Keratinocyte (primary cell): Measurements from ENCODE around the gene PAIP1. TPM values are rescaled to one million over a fixed set of nuclear protein-coding genes. Genes with fewer than 3 reads are reported as not detected.

Experiments
- DNase-seq: peaks from one replicate; pipeline ENCODE4 v3.0.0-alpha.2; 2011; ENCODE audit warnings: low read depth, missing footprints, low spot score
- FAIRE-seq: peaks from 2 replicates; lab custom pipeline; 2011; peaks lifted over from hg19 to GRCh38; lab: Jason Lieb, UNC
- H2AFZ ChIP-seq: 2 replicates; pipeline ENCODE4 v1.6.0; 2012; ENCODE audit warnings: low read length, control low read depth, inconsistent platforms; ENCODE audit not compliant: control insufficient read depth
- H3K27ac ChIP-seq: 2 replicates; pipeline ENCODE4 v1.5.1; 2011; ENCODE audit warnings: low read length; ENCODE audit not compliant: control insufficient read depth, insufficient read depth
- H3K27me3 ChIP-seq: 3 replicates; pipeline ENCODE4 v1.6.0; 2011; ENCODE audit warnings: low read length; ENCODE audit not compliant: control insufficient read depth, insufficient read depth; ENCODE audit errors: extremely low read depth
- H3K36me3 ChIP-seq, 2 experiments: 2 replicates in 1 of 2; 3 replicates in 1 of 2; pipeline ENCODE4 v1.5.1; 2011; ENCODE audit warnings: low read length in 2 of 2, mild to moderate bottlenecking in 1 of 2; ENCODE audit not compliant: control insufficient read depth in 2 of 2, insufficient read depth in 2 of 2; ENCODE audit errors: extremely low read depth in 1 of 2
- H3K4me1 ChIP-seq: 3 replicates; pipeline ENCODE4 v1.5.1; 2011; ENCODE audit warnings: low read length; ENCODE audit not compliant: control insufficient read depth, insufficient read depth; ENCODE audit errors: extremely low read depth
- H3K4me2 ChIP-seq: 3 replicates; pipeline ENCODE4 v1.6.0; 2011; ENCODE audit warnings: low read depth, low read length; ENCODE audit not compliant: control insufficient read depth, insufficient read depth; ENCODE audit errors: extremely low read depth
- H3K4me3 ChIP-seq, 3 experiments: fragments of 200-600 bp in 1 of 3; sonication (generic) in 1 of 3; 2 replicates in 2 of 3; 3 replicates in 1 of 3; pipeline ENCODE4 v1.5.1; 2011 to 2016; ENCODE audit warnings: low read length in 3 of 3, mild to moderate bottlenecking in 3 of 3, control low read depth in 2 of 3, inconsistent platforms in 1 of 3, low read depth in 1 of 3, mixed read lengths in 1 of 3, mixed run types in 1 of 3, moderate library complexity in 1 of 3; ENCODE audit not compliant: control insufficient read depth in 2 of 3, insufficient read depth in 2 of 3; ENCODE audit errors: extremely low read depth in 1 of 3
- H3K79me2 ChIP-seq: 2 replicates; pipeline ENCODE4 v1.6.0; 2012; ENCODE audit warnings: low read length; ENCODE audit not compliant: control insufficient read depth, insufficient read depth
- H3K9ac ChIP-seq: 3 replicates; pipeline ENCODE4 v1.6.0; 2011; ENCODE audit warnings: low read length; ENCODE audit not compliant: control insufficient read depth, insufficient read depth; ENCODE audit errors: extremely low read depth
- H3K9me1 ChIP-seq: 3 replicates; pipeline ENCODE4 v1.6.0; 2011; ENCODE audit warnings: low read length; ENCODE audit not compliant: control insufficient read depth, insufficient read depth; ENCODE audit errors: extremely low read depth
- H3K9me3 ChIP-seq: 2 replicates; pipeline ENCODE4 v1.5.1; 2012; ENCODE audit warnings: low read depth, low read length; ENCODE audit not compliant: control insufficient read depth
- H4K20me1 ChIP-seq: 3 replicates; pipeline ENCODE4 v1.6.0; 2011; ENCODE audit warnings: low read length; ENCODE audit not compliant: control insufficient read depth, insufficient read depth; ENCODE audit errors: extremely low read depth
- EZH2 ChIP-seq: IDR thresholded peaks from one replicate; pipeline ENCODE4 v1.6.1; 2012; ENCODE audit warnings: inconsistent platforms, mild to moderate bottlenecking, low read length, moderate library complexity
- dilution Hi-C: fragments of 300-500 bp; cut with MboI; formaldehyde crosslinking; loops from one replicate; pipeline ENCODE4 v1.7.0; 2020; ENCODE audit warnings: low sequenced_read_pairs; ENCODE audit not compliant: extremely low pct_ligation_motif_present
- polyA plus RNA-seq, 5 experiments: library from polyadenylated mRNA; depleted of rRNA in 3 of 5; stranded (reverse) in 3 of 5; stranded (forward) in 1 of 5; unstranded in 1 of 5; fragments of >200 nt; gene quantifications; 1 replicate in 1 of 5; 2 replicates in 3 of 5; 3 replicates in 1 of 5; pipeline versions ENCODE4 v1.2.1 to v1.2.3, GENCODE V29; 2011 to 2012; ENCODE audit warnings: missing spikeins in 2 of 5, low read depth in 1 of 5, low replicate concordance in 1 of 5
- TF ChIP-seq, protein P1 (sequence below), 3 experiments: IDR thresholded peaks in 1 of 3; conservative IDR thresholded peaks in 1 of 3; optimal IDR thresholded peaks in 1 of 3; 2 replicates in 2 of 3; 3 replicates in 1 of 3; pipeline versions ENCODE3 to v1.5.1; 2011; ENCODE audit warnings: low read length in 3 of 3, mild to moderate bottlenecking in 3 of 3, moderate library complexity in 2 of 3, control low read depth in 1 of 3, inconsistent platforms in 1 of 3; ENCODE audit not compliant: insufficient read depth in 2 of 3; ENCODE audit errors: extremely low read depth in 1 of 3

PAIP1 gene
- polyA plus RNA-seq, 1 donor (not counting 4 experiments of a cell fraction or from before 2014, with no cell fraction given), result 115 TPM

DNA sequence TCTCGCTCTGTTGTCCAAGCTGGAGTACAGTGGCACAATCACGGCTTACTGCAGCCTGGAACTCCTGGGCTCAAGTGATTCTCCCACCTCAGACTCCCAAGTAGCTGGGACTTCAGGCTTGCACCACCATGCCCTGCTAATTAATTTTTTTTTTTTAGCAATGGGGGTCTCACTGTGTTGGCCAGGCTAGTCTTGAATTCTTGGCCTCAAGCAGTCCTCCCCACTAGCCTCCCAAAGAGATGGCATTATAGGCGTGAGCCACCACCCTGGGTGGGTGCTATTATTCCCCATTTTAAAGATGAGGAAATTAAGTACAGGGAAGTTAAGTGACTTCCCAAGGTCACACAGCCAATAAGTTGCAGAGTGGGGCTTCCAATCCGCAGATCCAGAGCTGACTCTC lies 47.8 kb upstream of the PAIP1 start:
- Histone ChIP-seq H3K4me1 (peaks cover 30% of the 10 kb centered on the region), H3K79me2 (peaks cover 9% of the 10 kb centered on the region), H2AFZ (no peak overlapping the region), H3K4me2 (no peak overlapping the region), H3K27ac (no peak overlapping the region), H3K4me3 (no peak overlapping the region), H3K9me3 (no peaks in the 10 kb centered on the region), H3K27me3 (no peaks in the 10 kb centered on the region), H4K20me1 (no peaks in the 10 kb centered on the region), H3K36me3 (no peaks in the 10 kb centered on the region), H3K9ac (no peak overlapping the region), H3K9me1 (no peaks in the 10 kb centered on the region)
- TF ChIP-seq, protein P1, sequence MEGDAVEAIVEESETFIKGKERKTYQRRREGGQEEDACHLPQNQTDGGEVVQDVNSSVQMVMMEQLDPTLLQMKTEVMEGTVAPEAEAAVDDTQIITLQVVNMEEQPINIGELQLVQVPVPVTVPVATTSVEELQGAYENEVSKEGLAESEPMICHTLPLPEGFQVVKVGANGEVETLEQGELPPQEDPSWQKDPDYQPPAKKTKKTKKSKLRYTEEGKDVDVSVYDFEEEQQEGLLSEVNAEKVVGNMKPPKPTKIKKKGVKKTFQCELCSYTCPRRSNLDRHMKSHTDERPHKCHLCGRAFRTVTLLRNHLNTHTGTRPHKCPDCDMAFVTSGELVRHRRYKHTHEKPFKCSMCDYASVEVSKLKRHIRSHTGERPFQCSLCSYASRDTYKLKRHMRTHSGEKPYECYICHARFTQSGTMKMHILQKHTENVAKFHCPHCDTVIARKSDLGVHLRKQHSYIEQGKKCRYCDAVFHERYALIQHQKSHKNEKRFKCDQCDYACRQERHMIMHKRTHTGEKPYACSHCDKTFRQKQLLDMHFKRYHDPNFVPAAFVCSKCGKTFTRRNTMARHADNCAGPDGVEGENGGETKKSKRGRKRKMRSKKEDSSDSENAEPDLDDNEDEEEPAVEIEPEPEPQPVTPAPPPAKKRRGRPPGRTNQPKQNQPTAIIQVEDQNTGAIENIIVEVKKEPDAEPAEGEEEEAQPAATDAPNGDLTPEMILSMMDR (optimal IDR thresholded peaks at IDR 0.05 in 1 of 3, IDR thresholded peaks at IDR 0.05 in 1 of 3, conservative IDR thresholded peaks at IDR 0.05 in 1 of 3; ENCODE audit: extremely low read depth in 1 of 3, insufficient read depth in 2 of 3, low read length in 3 of 3), result no peak
- TF ChIP-seq EZH2, result no peak
- FAIRE-seq, result no peak
- dilution Hi-C loops, result no loop called here
- DNase-seq, result no peak

DNA sequence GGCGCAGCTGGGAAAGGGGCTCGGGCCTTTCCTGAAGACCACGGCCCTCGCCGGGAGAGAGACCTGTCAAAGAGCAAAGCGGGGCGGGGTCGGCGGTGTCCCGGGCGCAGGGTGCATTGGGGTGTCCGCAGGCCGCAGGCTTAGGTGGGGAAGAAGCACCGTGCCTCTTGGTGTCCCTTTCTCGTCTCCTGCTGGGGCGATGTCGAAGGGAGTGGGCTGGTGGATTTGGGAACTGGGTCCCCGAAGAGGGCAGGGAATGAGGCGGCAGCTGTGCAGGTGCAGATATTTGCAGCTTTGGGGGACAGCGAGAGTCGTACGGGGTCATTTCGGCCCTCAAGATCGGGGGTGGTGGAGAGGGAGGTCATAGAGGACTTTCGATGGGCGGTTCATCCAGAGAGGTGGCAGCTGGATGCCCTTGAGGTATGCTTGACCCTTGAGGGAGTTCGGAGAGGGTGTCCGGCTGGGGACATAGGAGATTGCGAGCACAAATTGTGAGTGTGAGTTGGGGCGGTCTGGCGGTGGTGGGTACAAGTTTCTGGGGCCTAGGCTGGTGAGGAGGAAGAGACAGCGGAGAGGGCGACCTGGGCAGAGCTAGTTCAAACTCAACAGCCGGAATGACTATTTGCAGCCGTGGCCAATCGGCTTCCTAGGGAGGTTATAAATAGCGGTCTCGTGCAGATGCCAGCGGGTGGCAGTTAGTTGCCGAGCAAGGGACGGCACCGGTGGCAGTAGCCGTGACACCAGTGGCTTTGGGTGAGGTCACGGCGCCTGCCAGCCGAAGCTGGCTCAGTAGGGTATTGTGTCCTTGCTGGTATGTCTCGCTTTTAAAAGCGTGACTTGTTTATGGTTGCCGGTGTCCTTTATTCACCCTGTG lies 46.7 kb upstream of the PAIP1 start:
- H3K4me1 ChIP-seq, result peaks cover 30% of the 10 kb centered on the region
- H3K27me3 ChIP-seq, result no peaks in the 10 kb centered on the region
- no peaks in the 10 kb centered on the region for H3K36me3 ChIP-seq
- H2AFZ ChIP-seq, result peak overlapping the region; percentile 95
- H3K27ac ChIP-seq, result peak overlapping the region; percentile 65
- H3K9me1 ChIP-seq, result no peaks in the 10 kb centered on the region
- H3K4me2 ChIP-seq, result peak overlapping the region; percentile 98
- FAIRE-seq, result no peak
- H3K9me3 ChIP-seq, result no peaks in the 10 kb centered on the region
- H3K9ac ChIP-seq, result peak overlapping the region; percentile 82
- no peaks in the 10 kb centered on the region for H4K20me1 ChIP-seq
- no peak for DNase-seq
- peak overlapping the region; percentile 70 to 96 (median 94) for H3K4me3 ChIP-seq
- H3K79me2 ChIP-seq, result peaks cover 9% of the 10 kb centered on the region
- dilution Hi-C loops, result no loop called here
- TF ChIP-seq EZH2, result no peak
- TF ChIP-seq, protein P1 (optimal IDR thresholded peaks at IDR 0.05 in 1 of 3, IDR thresholded peaks at IDR 0.05 in 1 of 3, conservative IDR thresholded peaks at IDR 0.05 in 1 of 3; ENCODE audit: extremely low read depth in 1 of 3, insufficient read depth in 2 of 3, low read length in 3 of 3), result no peak
